Immature natural killer cell (primary cell): ENCODE results near the gene EXOC3L2. TPM values are rescaled to one million over a fixed set of nuclear protein-coding genes. Genes with fewer than 3 reads are reported as not detected.

Experiments
- DNase-seq, 3 donors: peaks; one replicate each; pipeline ENCODE4 v3.0.0; 2022; ENCODE audit warnings: mixed read lengths in 1 of 3
- H3K27ac Mint-ChIP-seq, 6 donors: one replicate each; pipeline ENCODE4 v1.8.0; 2020; ENCODE audit warnings: mixed read lengths in 6 of 6, mild to moderate bottlenecking in 5 of 6, inconsistent platforms in 4 of 6, moderate library complexity in 3 of 6
- H3K27me3 Mint-ChIP-seq, 3 donors: one replicate each; pipeline ENCODE4 v1.8.0; 2020 to 2021; ENCODE audit warnings: low read depth in 3 of 3, mild to moderate bottlenecking in 3 of 3, mixed read lengths in 3 of 3, moderate library complexity in 3 of 3, inconsistent platforms in 1 of 3
- H3K36me3 Mint-ChIP-seq, 3 donors: one replicate each; pipeline ENCODE4 v1.8.0; 2020; ENCODE audit warnings: mixed read lengths in 3 of 3, inconsistent platforms in 2 of 3, mild to moderate bottlenecking in 2 of 3
- H3K4me1 Mint-ChIP-seq, 2 donors: one replicate each; pipeline ENCODE4 v1.8.0; 2020; ENCODE audit warnings: inconsistent platforms in 2 of 2, mild to moderate bottlenecking in 2 of 2, mixed read lengths in 2 of 2, moderate library complexity in 1 of 2
- H3K4me3 Mint-ChIP-seq, 5 donors: one replicate each; pipeline ENCODE4 v1.8.0; 2020; ENCODE audit warnings: mild to moderate bottlenecking in 5 of 5, mixed read lengths in 5 of 5, inconsistent platforms in 3 of 5, moderate library complexity in 3 of 5
- H3K9me3 Mint-ChIP-seq, 6 donors: one replicate each; pipeline ENCODE4 v1.8.0; 2020; ENCODE audit warnings: mild to moderate bottlenecking in 6 of 6, mixed read lengths in 6 of 6, inconsistent platforms in 4 of 6, moderate library complexity in 3 of 6
- polyA plus RNA-seq, 3 donors: library from polyadenylated mRNA; unstranded; fragments of 300-500 nt; fragmentation: Illumina TruSeq; gene quantifications; one replicate each; pipeline ENCODE4 v1.2.3, GENCODE V29; 2021

EXOC3L2 gene
- not detected for polyA plus RNA-seq

DNA sequence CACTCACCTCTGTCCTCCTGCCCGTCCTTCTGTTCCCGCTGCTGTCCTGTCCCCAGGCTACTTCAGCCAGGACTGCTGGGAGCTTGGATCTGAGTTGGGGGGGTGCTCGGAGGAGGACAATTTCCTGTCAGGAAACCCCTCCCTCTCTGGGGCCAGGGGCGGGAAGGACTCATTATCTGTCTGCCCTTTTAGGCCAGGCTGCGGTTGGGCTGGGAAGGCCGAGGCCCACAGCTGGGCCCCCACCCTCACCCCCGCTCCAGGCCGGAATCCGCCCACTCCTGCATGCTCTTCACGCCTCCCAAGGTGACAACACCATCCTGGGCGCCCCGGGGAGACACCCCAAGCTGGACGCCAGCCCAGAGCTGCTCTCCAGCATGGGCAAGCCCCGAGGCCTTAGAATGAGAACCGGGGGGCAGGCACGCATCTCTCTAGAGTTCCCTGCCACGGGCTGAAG is at the start of gene EXOC3L2:
EXOC3L2 (minus strand) TSS at position 74 of the 454 bp plus-strand sequence. CDS start 6,362 bp downstream, outside the sequence.
- H3K4me3 Mint-ChIP-seq: no peak within 1 kb of the TSS
- H3K4me1 Mint-ChIP-seq: peaks cover under 1 to 9% of the 10 kb centered on the region in 2 donors
- H3K27ac Mint-ChIP-seq: peak within 1 kb of the TSS in 2 of 6 donors; percentile 23 to 48
- H3K36me3 Mint-ChIP-seq: no peaks in the 10 kb centered on the region
- H3K27me3 Mint-ChIP-seq: peaks cover 0 to 5% (median 3%) of the 10 kb centered on the region in 3 donors
- no peak for DNase-seq
- H3K9me3 Mint-ChIP-seq: no peaks in the 10 kb centered on the region

DNA sequence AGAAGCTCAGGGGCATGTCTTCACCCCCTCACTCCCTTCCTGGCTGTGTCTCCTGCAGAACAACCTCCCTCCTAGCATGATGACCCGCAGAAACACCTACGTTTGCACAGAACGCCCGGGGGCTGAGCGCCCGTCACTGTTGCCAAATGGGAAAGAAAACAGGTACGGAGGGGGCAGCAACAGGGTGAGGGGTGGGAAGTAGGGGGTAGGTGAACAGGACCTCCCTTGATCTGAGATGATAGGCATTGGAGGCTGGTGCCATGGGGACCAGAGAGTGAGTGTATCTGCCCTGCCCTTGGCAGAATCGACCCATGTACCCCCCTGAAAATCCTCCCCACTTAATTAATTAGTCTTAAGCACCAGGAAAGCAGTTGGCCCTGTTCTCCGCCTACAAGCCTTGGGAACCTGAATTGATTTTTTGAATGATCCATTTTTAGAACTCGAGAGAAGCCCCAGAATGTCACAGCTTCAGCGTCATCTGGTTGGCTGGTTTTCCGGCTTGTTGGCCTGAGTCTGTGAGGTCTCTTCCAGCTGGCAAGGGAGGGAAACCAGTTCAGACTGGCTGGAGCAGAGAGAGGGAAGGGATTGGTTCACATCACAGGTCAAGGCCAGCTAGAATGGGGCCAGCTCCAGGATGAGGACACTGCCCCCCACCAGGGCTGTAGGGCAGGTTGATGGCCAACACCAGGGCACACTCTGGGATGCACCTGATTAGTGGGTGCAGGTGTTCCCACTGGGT is 49.3 kb upstream of the EXOC3L2 start:
- Mint-ChIP-seq H3K27me3 (peaks cover 0 to 4% (median 0%) of the 10 kb centered on the region in 3 donors), H3K36me3 (peaks cover 17 to 54% (median 35%) of the 10 kb centered on the region in 3 donors), H3K27ac (no peak overlapping the region), H3K4me3 (no peak overlapping the region), H3K4me1 (no peaks in the 10 kb centered on the region), H3K9me3 (no peaks in the 10 kb centered on the region)
- DNase-seq: no peak

DNA sequence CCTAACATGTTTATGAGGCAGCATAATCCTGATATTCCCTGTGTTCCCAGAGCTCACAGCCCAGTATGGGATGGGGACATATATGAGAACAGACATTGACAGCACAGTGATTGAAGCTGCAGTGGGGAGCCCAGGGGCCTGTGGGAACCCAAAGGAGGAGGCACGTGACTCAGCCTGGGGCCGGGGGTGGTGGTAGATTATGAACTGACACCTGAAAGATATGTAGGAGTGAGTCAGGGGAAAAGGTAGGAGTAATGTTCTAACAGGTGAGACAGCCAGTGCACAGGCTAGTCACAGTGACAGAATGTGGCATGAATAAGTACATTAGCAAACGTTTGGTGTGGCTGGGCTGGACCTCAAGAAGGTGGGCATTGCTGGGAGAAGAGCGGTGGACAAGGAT is 48.5 kb upstream of the EXOC3L2 start:
- H3K27me3 Mint-ChIP-seq: peaks cover 0 to 5% (median 0%) of the 10 kb centered on the region in 3 donors
- DNase-seq: no peak
- no peak overlapping the region for H3K4me3 Mint-ChIP-seq
- peaks cover 14 to 52% (median 30%) of the 10 kb centered on the region in 3 donors for H3K36me3 Mint-ChIP-seq
- no peaks in the 10 kb centered on the region for H3K4me1 Mint-ChIP-seq
- H3K27ac Mint-ChIP-seq: peak overlapping the region in 1 of 6 donors; percentile 30
- no peaks in the 10 kb centered on the region for H3K9me3 Mint-ChIP-seq

DNA sequence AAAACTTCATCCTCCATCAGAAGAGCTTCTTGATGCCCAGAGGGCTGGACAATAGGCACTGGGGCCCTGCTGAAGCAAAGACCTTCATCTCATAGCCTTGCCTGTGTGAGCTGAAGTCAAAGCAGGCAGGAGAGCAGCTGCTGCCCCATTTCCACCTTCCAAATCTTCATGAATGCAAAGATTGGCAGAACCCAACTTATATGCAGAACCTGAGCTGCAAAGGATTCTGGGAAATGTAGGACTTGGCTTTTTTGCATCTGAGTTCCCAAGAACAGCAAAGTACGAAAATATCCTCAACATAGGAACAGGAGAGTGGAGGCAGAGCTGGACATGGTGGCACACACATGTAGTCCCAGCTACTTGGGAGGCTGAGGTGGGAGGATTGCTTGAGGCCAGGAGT is 46.6 kb upstream of the EXOC3L2 start:
- DNase-seq: no peak
- no peak overlapping the region for H3K27ac Mint-ChIP-seq
- H3K27me3 Mint-ChIP-seq: peaks cover 0 to 5% (median 0%) of the 10 kb centered on the region in 3 donors
- no peak overlapping the region for H3K4me3 Mint-ChIP-seq
- H3K36me3 Mint-ChIP-seq: peaks cover 12 to 45% (median 25%) of the 10 kb centered on the region in 3 donors
- no peaks in the 10 kb centered on the region for H3K4me1 Mint-ChIP-seq
- no peaks in the 10 kb centered on the region for H3K9me3 Mint-ChIP-seq

DNA sequence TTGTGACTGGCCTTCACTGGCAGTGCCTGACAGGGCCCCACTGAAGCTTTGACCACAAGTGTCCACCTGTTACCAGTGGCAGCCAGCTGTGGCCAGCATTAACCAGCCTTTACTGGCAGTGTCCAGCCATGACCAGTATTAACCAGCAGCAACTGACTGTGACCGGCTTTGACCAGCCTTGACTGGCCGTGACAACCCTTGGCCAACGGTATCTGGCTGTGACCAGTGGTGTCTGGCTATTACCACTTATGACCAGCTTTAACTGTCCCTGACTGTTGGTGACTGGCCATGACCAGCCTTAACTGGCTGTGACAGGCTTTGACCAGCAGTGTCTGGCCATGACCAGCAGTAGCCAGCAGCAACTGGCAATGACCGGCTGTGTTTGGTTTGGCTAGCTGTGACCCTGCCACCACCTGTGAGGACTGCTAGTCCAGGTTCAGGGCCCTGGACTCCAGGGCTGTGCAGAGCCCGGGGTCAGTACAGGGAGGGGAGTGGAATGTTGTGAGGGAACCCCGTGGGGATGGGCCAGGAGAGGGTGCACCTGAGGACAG is 45.2 kb upstream of the EXOC3L2 start:
- no peak overlapping the region for H3K27ac Mint-ChIP-seq
- H3K4me1 Mint-ChIP-seq: no peaks in the 10 kb centered on the region
- no peak for DNase-seq
- peaks cover 16 to 50% (median 29%) of the 10 kb centered on the region in 3 donors for H3K36me3 Mint-ChIP-seq
- no peak overlapping the region for H3K4me3 Mint-ChIP-seq
- H3K9me3 Mint-ChIP-seq: no peaks in the 10 kb centered on the region
- peaks cover 0 to 5% (median 0%) of the 10 kb centered on the region in 3 donors for H3K27me3 Mint-ChIP-seq

DNA sequence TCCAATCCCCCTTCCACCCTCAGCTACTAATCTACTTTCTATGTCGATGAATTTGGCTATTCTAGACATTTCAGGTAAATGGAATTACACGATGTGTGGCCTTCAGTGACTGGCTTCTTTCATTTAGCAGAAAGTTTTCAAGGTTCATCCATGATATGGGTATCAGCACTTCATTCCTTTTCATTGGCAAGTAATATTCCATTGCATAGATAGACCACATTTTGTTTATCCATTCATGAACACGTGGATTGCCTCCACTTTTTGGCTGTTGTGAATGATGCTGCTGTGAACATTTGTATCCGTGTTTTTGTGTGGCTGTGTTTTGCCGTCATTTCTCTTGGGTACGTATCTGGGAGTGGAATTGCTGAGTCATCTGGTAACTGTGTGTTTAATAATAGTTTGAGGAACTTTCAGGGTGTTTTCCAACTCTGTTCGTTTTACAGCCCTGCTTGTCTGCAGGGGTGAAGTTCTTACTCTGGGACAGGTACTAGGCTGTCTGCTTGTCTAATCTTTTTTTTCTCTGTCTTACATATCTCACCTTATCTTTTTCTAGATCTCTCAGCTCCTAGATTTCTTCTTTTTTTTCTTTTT is 38.3 kb upstream of the EXOC3L2 start:
- Mint-ChIP-seq H3K4me3 (no peak overlapping the region), H3K27ac (no peak overlapping the region), H3K4me1 (no peaks in the 10 kb centered on the region), H3K27me3 (peaks cover 0 to 1% (median 0%) of the 10 kb centered on the region in 3 donors), H3K36me3 (peaks cover 26 to 34% (median 26%) of the 10 kb centered on the region in 3 donors), H3K9me3 (no peaks in the 10 kb centered on the region)
- no peak for DNase-seq

DNA sequence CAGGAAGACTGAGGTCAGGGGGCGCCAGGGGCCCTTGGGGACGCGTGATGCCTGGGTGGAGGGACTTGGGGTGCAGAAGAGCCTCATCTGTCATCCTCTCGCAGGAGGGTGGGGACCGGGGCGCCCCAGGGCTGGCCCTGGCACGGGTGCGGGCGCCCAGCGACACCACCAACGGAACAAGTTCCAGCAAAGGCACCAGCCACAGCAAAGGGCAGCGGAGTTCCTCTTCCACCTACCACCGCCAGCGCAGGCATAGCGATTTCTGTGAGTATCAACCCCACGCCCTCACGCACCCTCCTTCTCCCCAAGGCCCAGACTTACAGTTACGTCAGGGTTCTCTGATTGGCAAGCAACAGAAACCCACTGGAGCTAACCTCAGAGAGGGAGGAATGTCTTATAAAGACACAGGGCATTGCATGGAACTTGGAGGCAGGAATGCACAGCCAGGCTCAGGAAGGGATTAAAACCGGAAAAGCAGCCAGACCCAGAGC is 35.3 kb upstream of the EXOC3L2 start:
- no peaks in the 10 kb centered on the region for H3K9me3 Mint-ChIP-seq
- no peak overlapping the region for H3K27ac Mint-ChIP-seq
- peaks cover 15 to 21% (median 18%) of the 10 kb centered on the region in 3 donors for H3K36me3 Mint-ChIP-seq
- no peak overlapping the region for H3K4me3 Mint-ChIP-seq
- no peaks in the 10 kb centered on the region for H3K4me1 Mint-ChIP-seq
- peaks cover 0 to 1% (median 0%) of the 10 kb centered on the region in 3 donors for H3K27me3 Mint-ChIP-seq
- no peak for DNase-seq

DNA sequence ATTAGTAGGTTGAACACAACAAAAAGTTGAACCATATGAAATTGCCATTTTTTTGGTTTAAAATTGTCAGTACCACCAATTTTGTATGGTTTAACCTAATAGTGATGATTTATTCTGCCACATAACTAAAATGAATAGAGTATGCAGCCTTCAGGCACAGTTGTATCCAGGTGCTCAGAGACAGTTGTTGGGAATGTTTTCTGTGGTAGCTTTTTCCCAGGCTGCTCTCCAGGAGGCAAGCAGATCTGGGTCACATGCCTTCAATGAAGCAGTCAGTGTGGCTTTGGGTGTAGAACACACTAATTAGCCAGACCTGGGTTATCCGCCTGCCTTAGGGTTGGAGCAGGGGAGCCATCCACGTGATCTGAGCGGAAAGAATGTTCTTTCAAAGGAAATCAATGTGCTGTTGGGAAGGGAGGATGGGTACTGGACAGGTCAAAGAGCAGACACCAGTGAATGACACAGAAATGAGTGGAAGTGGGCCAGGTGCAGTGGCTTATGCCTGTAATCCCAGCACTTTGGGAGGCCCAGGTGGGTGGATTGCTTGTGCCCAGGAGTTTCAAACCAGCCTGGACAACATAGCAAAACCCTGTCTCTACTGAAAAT is 34.5 kb upstream of the EXOC3L2 start:
- Mint-ChIP-seq H3K4me3 (no peak overlapping the region), H3K27me3 (peaks cover 0 to 1% (median 0%) of the 10 kb centered on the region in 3 donors), H3K36me3 (peaks cover 13 to 21% (median 18%) of the 10 kb centered on the region in 3 donors), H3K4me1 (no peaks in the 10 kb centered on the region), H3K27ac (no peak overlapping the region), H3K9me3 (no peaks in the 10 kb centered on the region)
- no peak for DNase-seq

DNA sequence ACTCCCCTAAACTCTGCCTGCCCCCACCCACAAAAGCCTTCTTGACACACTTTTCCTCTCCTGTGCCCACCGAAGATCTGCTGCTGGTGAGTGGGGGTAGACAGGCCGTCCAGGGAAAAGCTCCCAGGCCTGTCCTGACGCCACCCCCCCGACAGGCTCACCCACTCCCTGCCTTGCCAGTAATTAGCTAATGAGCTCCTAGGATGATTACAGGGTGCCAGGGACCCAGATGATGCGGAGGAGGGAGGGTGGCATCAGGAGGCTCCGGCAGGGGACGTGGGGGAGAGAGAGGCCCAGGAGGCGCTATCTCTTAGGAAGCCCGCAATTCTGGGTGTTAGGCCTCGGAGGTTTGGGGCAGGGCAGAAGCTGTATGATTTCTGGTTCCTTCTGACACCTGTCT is 32.9 kb upstream of the EXOC3L2 start:
- H3K9me3 Mint-ChIP-seq: no peaks in the 10 kb centered on the region
- H3K4me1 Mint-ChIP-seq: no peaks in the 10 kb centered on the region
- no peak overlapping the region for H3K4me3 Mint-ChIP-seq
- peaks cover 11 to 20% (median 15%) of the 10 kb centered on the region in 3 donors for H3K36me3 Mint-ChIP-seq
- no peak for DNase-seq
- H3K27me3 Mint-ChIP-seq: peaks cover 0 to 1% (median 0%) of the 10 kb centered on the region in 3 donors
- no peak overlapping the region for H3K27ac Mint-ChIP-seq

DNA sequence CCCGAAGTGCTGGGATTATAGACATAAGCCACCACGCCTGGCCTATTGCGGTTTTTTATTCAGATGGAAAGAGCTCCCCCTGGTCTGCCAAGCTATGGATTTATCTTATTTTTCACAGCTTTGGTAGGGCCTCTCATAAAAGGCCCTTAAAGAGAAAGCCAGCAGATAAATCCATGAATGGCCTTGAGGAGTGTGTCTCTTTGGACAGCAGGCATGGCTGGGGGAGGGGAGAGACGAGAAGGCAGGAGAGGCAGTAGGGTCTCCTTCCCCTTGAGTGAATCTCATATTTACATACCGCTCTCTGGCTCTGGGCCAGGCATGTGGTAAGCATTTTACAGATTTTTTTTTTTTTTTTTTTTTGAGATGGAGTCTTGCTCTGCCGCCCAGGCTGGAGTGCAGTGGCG is 31.1 kb upstream of the EXOC3L2 start:
- no peak for DNase-seq
- H3K4me1 Mint-ChIP-seq: no peaks in the 10 kb centered on the region
- H3K36me3 Mint-ChIP-seq: peaks cover 13 to 31% (median 19%) of the 10 kb centered on the region in 3 donors
- no peaks in the 10 kb centered on the region for H3K9me3 Mint-ChIP-seq
- H3K27me3 Mint-ChIP-seq: peaks cover 0 to 1% (median 0%) of the 10 kb centered on the region in 3 donors
- no peak overlapping the region for H3K27ac Mint-ChIP-seq
- H3K4me3 Mint-ChIP-seq: no peak overlapping the region

DNA sequence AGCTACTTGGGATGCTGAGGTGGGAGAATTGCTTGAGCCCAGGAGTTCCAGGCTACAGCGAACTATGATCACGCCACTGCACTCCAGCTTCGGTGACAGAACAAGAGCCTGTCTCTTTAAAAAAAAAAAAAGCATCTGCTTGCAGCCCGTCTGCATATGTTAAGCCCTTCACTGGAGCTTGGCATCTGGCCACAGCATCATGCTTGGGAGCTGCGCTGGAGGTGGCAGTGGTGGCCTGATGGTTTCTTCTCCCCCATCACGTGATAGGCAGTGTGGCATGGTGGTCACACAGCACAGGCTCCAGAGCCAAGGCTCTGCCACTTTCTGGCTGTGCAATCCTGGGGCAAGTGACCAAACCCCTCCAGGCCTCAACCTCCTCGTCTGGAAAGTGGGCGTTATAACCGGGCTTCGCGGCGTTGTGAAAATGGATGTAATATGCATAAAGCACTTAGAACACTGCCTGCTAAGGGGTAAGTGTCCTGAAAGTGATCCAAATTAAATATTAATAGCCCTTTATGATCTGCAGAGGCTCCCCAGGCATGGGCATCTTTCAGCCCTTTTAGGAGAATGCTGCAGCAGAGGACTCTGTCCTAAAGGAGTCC is 30.3 kb upstream of the EXOC3L2 start:
- H3K4me1 Mint-ChIP-seq: no peaks in the 10 kb centered on the region
- DNase-seq: no peak
- peaks cover 0 to 1% (median under 1%) of the 10 kb centered on the region in 3 donors for H3K27me3 Mint-ChIP-seq
- no peak overlapping the region for H3K27ac Mint-ChIP-seq
- H3K9me3 Mint-ChIP-seq: no peaks in the 10 kb centered on the region
- H3K4me3 Mint-ChIP-seq: no peak overlapping the region
- peaks cover 13 to 28% (median 19%) of the 10 kb centered on the region in 3 donors for H3K36me3 Mint-ChIP-seq

DNA sequence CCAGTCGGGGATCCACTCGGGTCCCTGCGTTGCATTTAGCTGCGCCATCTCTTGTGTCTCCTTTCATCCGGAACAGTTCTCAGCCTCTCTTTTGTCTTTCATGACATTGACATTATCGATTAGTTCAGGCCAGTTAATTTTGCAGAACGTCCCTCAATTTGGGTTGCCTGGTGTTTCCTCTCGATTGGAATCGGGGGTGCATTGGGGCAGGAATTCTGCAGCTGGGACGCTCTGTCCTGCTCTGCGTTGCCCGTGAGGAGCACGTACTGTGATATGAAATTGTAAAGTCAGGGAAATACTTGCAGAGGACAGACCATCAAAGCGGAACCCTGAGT is 28.3 kb upstream of the EXOC3L2 start:
- Mint-ChIP-seq H3K36me3 (peaks cover 8 to 22% (median 14%) of the 10 kb centered on the region in 3 donors), H3K4me1 (no peaks in the 10 kb centered on the region), H3K9me3 (no peaks in the 10 kb centered on the region), H3K27me3 (peaks cover 0 to 2% (median 1%) of the 10 kb centered on the region in 3 donors), H3K4me3 (no peak overlapping the region), H3K27ac (no peak overlapping the region)
- no peak for DNase-seq

DNA sequence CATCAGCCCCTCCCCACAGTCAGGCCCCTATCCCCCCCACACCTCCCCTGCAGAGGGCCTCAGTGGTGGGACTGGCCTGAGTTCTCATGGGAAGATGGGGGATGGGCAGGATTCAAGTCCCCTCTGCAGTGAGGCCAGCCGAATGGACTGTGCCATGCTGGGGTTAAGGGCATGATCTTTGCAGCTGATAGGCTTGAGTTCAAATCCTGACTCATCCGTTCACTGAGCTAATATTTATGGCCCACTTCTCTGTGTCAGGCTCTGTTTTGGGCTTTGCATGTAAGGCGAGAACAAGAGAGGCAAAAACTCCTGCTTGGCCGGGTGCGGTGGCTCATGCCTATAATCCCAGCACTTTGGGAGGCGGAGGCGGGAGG is 26.5 kb upstream of the EXOC3L2 start:
- Mint-ChIP-seq H3K27ac (no peak overlapping the region), H3K36me3 (peaks cover 8 to 22% (median 14%) of the 10 kb centered on the region in 3 donors), H3K4me3 (no peak overlapping the region), H3K27me3 (peaks cover 0 to 2% (median 1%) of the 10 kb centered on the region in 3 donors), H3K4me1 (no peaks in the 10 kb centered on the region), H3K9me3 (no peaks in the 10 kb centered on the region)
- DNase-seq: no peak
